ENCODE data around the gene C1orf122.

The C1orf122 gene

DNA sequence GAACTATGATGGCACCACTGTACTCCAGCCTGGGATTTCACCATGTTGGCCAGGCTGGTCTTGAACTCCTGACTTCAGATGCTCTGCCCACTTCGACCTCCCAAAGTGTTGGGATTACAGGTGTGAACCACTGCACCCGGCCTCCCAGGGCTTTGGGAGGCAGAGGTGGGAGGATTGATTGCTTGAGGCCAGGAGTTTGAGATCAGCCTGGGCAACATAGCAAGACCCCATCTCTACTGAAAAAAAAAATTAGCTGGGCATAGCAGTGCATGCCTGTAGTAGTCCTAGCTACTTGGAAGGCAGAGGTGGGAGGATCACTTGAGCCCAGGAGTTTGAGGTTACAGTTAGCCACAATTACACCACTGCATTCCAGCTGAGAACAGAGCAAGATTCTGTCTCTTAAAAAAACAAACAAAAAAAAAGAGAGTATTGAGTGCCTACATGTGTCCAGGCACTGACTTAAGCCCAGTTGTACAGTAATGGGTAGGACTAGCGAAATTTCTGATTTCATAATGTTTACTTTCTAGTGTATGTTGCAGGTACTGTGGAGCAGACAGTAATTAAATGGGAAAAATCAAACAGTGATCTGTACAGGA is 9.7 kb upstream of the C1orf122 start:
- DNase-seq (ENCODE audit: low read depth in 2 of 2) = no peak

DNA sequence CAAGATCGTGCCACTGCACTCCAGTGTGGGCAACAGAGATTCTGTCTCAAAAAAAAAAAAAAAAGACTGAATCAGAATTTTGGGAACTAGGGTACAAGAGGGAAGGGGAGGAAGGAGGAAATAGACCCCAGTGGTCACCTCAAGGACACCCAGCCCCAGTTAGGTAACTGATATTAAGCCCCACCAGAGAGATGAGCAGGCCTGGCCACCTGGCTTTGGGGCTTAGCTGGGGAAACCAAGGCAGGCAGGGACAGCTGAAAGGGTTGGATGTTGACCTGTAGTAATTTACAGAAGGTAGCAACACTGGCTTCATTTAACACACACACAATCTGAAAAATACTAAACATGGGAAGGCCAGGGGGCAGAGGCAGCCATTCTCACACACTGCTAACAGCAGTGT is 5.2 kb upstream of the C1orf122 start:
- DNase-seq (ENCODE audit: low read depth in 2 of 2) = no peak

- no peak for DNase-seq (ENCODE audit: low read depth in 2 of 2)
These were observed 403 bp upstream of the C1orf122 start for GRCh38 chr1:37807220-37807554.

DNA sequence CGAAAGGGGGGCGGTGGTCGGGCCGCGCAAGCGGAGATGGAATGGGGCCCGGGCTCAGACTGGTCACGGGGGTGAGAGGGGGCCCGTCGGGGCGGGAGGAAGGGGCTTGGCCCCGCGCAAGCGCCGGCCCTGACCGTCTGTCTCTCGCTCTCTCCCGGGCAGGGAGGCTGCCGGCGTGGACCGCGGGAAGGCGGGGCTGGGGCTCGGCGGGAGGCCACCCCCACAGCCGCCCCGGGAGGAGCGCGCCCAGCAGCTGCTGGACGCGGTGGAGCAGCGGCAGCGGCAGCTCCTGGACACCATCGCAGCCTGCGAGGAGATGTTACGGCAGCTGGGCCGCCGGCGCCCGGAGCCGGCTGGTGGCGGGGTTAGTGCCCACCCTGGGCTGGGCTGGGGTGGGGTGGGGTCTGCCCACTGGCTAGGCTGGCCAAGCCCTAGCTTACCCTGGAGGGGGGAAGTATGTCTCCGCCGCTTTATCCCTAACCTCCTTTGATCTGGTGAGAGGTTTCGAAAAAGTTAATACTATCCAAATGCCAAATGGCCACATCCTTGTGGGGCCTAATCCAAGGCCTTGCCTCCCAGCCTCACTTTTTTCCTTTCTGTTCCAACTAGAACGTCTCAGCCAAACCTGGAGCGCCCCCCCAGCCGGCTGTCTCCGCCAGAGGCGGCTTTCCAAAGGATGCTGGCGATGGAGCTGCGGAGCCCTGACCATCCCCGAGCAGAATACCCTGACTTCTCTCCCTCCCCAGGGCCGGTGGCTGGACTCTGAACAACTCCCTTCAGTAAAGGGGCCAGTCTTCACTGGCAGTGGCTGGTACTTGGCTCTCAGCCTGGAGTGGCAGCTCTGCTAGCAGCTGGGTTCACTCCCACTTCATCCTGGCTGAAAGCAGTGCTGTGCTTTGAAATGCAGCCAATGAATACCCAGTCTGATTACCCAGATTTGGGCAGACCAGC is 1.1 kb downstream of the C1orf122 start:
- DNase-seq (ENCODE audit: low read depth in 2 of 2) = peak in 1 of 2 donors; percentile 4

DNA sequence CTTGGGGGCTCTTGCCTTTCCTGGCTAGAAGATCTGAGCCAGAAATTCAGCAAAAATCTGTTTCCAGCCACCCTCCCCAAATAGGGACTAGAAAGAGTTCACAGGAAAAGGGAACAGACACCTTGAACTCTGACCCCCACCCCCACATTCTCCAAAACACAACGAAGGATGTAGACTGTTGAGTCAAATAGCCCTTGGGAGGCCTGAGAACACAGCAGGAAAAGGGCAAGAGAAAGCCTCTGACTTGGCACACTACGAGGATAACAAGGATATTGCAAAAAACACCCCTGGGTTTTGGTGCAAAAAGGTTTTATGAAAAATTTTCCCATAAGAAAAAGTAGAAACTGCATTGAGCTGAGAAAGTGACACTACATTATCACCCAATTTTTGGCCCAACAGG is 2.4 kb downstream of the C1orf122 start:
- DNase-seq (ENCODE audit: low read depth in 2 of 2) = no peak

GRCh38 chr1:37811027-37811655 is 3.6 kb downstream of the C1orf122 start:
- DNase-seq (ENCODE audit: low read depth in 2 of 2) = peak; percentile 29 to 45

DNA sequence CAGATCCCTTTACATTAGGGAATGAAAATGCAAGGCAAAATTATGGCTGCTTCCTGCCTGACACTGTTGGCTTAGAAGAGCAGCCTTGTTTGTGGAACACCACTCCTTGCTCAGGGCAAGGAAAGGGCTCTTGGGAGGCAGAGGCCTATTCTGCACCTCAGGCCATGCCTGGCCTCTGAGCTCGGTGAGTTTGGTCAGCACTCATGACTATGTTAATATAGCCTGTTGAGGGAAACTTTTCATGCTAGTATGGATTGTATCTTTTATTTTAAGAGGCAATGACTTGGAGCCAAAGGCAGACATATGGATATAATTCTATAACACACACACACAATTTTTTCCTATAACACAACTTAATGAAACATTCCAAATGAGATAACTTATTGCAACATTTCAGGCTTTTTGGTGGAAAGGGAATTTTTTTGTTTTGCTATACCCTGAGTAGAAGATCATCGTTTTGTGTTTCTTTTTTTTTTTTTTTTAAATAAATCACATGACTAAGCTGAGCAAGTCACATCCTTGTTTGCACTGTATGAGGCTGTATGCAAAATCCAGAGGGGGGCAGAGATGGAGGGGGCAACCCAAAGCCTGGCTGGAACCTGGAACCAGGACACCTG is 6.0 kb downstream of the C1orf122 start:
- no peak for DNase-seq (ENCODE audit: low read depth in 2 of 2)

- DNase-seq (ENCODE audit: low read depth in 2 of 2) = no peak
These were observed 6.7 kb downstream of the C1orf122 start for GRCh38 chr1:37814252-37814651.

DNA sequence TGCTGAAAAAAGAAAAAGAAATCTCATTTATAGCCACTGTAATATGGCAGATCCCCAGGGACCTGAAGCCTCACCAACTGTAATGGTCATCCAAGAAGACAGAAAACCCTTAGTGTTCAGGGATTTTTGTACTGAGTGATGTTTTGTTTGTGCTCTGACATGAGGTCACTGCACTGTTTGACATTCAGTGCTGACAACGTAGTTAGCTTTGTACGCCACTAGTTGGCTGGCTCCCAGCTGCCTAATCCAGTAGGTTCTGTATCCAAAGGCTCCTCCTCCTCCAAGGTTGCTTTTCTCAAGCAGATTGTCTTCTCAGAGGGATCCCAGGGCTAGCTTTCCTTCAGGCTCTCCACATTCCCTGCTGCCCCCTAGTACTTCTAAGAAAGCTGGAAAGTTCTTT is 9.9 kb downstream of the C1orf122 start:
- DNase-seq (ENCODE audit: low read depth in 2 of 2) = no peak

DNA sequence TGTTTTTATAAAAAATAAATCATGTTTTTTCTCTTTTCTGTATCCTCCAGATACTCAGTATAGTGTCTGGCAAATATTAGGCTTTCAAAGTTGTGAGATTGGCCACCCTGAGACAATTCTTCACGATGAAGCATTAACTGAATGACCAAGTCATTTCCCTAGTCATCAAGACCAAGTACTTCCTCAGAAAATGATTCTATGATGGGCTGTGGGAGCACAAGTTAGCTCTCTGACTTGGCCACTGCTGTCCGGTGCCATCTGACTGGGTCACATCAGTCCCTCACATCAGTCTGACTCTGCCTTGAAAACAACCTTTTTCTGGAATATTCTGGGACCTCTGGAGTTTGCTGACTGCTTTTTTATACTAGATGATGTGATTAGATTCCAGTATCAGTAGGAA is 13.9 kb downstream of the C1orf122 start:
- no peak for DNase-seq (ENCODE audit: low read depth in 2 of 2)

GRCh38 chr1:37822906-37823815 is 15.6 kb downstream of the C1orf122 start:
- no peak for DNase-seq (ENCODE audit: low read depth in 2 of 2)

DNA sequence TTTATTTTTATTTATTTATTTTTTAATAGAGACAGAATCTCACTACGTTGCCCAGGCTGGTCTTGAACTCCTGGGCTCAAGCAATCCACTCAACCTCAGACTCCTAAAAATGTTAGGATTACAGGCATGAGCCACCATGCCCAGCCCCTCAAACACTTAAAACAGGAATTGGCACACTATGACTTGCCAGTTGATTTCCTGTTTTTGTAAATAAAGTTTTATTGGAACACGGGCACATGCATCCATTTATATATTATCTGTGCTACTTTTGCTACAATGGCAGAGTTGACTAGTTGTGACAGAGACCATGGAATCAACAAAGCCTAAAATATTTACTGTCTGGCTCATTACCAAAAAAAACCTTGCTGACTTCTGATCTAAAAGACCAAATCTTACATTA is 16.4 kb downstream of the C1orf122 start:
- no peak for DNase-seq (ENCODE audit: low read depth in 2 of 2)

DNA sequence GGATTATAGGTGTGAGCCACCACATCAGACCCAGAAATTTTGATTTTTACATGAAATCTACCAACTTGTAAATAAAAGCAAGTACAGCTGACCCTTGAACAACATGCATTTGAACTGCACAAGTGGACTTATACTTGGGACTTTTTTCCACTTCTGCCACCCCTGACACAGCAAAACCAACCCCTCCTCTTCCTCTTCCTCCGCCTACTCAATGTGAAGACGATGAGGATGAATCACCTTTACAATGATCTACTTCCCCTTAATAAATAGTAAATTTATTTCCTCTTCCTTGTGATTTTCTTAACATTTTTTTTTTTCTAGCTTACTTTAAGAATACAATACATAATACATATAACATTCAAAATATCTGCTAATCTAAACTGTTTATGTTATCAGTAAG is 17.9 kb downstream of the C1orf122 start:
- DNase-seq (ENCODE audit: low read depth in 2 of 2) = no peak

DNA sequence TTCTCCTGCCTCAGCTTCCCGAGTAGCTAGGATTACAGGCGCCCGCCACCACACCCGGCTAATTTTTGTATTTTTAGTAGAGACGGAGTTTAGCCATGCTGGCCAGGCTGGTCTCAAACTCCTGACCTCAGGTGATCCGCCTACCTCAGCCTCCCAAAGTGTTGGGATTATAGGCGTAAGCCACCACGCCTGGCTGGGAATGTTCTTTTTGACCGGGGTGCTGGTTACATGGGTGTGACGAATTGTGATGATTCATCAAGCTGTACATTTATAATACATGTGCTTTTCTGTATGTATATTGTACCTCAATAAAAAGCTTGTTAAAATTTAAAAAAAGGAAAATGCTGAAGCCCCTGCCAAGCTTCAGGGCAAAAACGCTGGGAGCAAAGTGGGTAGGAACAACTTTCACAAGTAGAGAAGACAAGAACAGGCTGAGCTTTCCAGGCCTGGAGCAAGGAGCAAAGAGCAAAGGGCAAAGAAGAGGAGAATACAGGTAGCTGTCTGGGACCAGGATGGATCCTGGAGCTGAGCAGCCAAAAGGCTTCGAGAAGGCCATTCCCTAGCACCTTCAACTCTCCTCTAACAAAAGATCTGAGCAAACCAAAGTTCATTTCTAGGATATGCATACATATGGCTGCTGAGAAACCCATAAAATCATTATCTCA is 21.0 kb downstream of the C1orf122 start:
- no peak for DNase-seq (ENCODE audit: low read depth in 2 of 2)

GRCh38 chr1:37831109-37831508 is 23.5 kb downstream of the C1orf122 start:
- DNase-seq (ENCODE audit: low read depth in 2 of 2) = no peak

DNA sequence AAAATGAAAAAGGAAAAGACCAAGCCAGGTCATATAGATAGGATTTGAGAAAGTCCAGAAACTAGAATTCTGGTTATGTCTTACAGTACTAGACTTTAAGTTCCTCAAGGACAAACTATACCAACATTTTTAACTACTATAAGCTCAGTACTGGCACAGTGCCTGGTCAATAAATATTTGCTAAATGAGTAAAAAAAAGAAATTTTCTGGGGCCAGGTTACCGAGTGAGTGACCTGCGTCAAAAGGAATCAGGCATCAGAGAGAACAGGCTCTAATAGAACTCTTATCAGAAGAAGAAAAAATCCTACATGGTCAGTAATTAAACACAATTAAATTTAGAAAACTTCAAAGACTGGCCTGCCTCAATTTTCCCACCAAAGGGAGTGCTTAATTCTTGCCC is 24.2 kb downstream of the C1orf122 start:
- no peak for DNase-seq (ENCODE audit: low read depth in 2 of 2)

DNA sequence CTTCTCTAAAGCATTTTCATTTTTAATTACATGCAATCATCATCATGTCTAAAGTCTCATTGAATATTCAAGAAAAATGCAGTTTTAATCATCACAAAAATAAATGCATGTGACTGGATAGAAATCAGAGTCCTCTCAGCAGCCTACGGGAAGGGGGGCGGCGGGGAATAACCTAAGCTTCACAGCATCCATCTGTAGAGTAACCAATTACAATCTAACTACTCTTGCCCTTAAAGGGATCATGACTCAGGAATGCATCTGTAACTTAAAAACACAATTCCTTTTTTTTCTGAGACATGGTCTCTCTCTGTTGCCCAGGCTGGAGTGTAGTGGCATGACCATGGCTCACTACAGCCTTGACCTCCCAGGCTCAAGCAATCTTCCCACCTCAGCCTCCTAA is 29.2 kb downstream of the C1orf122 start:
- no peak for DNase-seq (ENCODE audit: low read depth in 2 of 2)

GRCh38 chr1:37839676-37840075 is 32.1 kb downstream of the C1orf122 start:
- DNase-seq (ENCODE audit: low read depth in 2 of 2) = no peak

DNA sequence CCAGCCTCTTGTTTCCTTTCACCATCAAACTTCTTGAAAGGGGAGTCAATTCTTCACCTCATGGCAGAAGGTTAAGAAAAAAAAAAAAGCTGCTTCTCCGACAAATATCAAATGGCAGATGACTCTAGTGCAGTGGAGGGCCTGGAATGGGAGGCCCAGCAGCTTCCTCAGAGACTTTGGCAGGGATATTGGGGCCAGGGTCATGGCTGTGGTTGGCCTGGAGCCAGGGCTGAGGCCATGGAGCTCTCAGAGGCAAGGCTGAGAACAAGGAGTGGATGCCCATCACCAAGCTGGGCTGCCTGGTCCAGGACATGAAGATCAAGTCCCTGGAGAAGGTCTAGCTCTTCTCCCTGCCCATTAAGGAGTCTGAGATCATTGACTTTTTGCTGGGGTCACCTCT is 33.1 kb downstream of the C1orf122 start:
- no peak for DNase-seq (ENCODE audit: low read depth in 2 of 2)

DNA sequence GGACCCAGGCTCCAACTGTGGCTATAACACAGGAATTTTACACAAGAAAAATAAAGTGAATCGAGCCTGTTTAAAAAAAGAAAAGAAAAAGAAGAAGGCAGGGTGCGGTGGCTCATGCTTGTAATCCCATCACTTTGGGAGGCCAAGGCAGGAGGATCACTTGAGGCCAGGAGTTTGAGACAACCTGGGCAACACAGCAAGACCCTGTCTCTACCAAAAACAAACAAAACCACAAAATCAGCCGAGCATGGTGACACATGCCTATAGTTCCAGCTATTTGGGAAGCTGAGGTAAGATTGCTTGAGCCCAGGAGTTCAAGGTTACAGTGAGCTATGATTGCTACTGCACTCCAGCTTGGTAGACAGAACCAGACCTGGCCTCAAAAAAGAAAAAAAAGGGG is 34.1 kb downstream of the C1orf122 start:
- DNase-seq (ENCODE audit: low read depth in 2 of 2) = no peak

DNA sequence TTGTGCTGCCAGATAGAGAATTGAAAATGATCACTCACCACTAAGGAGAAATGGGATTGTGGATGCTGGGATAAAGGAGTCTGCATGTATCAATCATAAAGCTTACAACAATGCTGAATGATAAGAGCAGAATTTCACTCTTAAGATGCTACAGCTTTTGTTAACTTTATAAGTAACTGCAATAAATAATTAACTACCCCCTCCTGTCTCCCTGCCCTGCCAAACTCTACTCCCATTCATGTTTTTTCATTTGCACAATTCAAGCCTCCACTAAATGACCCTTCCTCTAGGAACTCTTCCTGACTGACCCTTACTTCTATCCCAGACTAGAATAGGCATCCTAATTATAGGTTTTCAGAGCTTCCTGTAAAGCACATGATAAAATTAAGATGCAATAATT is 36.9 kb downstream of the C1orf122 start:
- DNase-seq (ENCODE audit: low read depth in 2 of 2) = no peak
